Cerebellar nuclear complex (tissue), 1 donor: ENCODE data around the gene TMEM245.
"Not testable (repeated sequence)": the region's sequence is repeated elsewhere in the genome, so short reads cannot be mapped to it uniquely, and the experiment has no call there.

Experiments used
- DNase-seq, 2 experiments: peaks; one replicate each; lab custom pipeline; 2025; lab: John Stamatoyannopoulos, UW

TMEM245 gene

DNA sequence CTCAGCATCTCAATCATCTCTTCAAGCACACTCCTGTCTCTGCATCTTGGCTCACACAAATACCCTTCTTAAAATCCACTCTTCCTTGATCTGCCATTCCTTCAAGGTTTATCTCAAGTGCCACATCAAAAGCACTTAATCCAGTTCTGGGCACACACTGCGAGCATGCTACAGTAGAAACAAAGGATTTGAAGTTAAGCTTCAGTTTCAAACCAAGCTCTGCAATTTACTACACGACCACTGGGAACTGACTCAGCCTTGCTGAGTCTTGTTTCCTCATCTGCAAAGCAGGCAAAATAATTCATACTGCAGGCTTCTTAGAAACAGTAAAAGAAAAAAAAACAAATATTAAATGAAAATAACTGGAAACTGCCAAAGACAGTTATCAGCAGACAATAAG, 56.0 kb downstream of the TMEM245 start:
- DNase-seq: no peak

- no peak for DNase-seq
Observed at GRCh38 chr9:109062543-109062942, 57.2 kb downstream of the TMEM245 start.

- no peak for DNase-seq
Observed at GRCh38 chr9:109060191-109060590, 59.6 kb downstream of the TMEM245 start.

DNA sequence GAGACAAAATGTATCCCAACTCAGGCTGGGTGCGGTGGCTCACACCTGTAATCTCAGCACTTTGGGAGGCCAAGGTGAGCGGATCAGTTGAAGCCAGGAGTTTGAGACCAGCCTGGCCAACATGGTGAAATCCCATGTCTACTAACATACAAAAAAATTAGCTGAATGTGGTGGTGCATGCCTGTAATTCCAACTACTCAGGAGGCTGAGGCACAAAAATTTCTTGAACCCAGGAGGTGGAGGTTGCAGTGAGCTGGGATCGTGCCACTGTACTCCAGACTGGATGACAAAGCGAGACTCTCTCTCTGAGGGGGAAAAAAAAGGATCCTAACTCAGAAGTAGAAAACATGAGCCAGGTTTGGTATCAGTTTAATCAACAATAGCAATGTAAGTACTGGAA, 66.6 kb downstream of the TMEM245 start:
- not testable (repeated sequence) for DNase-seq

DNA sequence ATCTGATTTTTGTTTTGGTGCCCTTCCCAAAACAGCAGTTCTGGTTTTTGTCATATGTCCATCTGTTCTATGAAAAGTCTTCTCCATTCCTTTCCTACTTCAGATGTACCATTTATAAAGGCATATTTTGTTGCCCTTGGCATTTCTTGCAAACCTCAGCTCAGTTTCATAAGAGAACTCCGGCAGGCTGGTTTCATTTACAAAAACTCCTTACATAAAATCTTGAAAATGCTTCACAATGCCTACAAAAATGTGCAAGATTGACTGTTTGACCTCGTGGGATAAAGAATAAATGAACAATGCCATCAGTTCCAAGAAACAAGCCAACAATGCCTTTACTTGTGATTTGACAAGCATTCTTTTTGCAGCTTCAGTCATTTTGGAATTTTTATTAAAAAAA, 67.3 kb downstream of the TMEM245 start:
- DNase-seq: no peak

DNA sequence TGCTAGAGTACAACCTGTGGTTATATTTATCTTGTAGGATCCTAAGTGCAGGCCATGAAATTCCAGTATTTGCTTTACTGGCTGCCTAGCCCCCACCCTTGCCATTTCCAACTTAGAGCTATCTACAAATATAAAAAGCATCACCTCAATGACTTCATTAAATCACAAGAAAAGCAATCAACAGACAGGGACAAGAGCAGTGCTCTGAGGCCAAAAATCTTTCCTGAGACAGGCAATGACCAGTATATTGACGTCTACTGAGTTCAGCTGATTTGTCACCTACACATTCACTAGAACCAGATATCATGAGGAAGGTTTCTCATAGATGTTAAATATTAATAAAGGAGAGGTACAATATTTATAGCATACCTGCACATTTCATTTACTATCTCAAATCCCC, 68.0 kb downstream of the TMEM245 start:
- no peak for DNase-seq

DNA sequence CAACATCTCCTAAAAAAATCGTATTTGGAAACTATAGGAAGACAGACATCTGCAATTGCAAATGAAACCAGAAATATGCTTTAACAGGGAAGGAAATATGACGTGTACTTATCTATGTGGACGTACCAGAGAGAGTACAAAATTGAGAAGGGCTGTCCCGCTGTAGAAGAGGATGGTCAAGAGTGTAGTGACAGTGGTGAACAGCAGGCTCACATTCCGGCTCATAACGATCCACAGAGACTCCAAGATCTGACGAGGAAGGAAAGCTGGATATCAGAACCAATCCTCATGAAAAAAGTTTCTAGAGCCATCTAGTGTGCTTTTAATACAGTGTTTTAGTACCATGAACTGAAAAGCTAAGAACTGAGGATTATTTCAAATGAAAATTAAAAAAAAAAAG, 69.3 kb downstream of the TMEM245 start:
- no peak for DNase-seq

DNA sequence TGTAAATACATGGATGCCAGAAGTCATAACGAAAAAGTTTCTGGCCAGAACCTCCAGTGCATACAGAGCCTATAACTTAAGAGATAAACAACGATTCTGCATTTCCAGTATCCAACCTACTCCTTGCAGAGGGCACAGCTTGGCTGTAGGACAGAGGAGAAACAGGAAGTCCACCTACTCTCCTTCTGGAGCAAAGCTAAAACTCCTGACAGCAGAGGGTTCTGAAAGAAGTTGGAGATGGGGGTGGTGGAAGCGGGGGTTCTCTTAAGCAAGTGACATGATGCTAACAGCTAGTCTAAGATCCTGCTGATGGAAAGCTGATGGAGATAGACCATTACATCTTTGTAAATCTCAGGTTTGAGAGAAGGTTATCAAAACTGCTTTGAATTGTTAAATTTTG, 70.9 kb downstream of the TMEM245 start:
- DNase-seq: no peak

DNA sequence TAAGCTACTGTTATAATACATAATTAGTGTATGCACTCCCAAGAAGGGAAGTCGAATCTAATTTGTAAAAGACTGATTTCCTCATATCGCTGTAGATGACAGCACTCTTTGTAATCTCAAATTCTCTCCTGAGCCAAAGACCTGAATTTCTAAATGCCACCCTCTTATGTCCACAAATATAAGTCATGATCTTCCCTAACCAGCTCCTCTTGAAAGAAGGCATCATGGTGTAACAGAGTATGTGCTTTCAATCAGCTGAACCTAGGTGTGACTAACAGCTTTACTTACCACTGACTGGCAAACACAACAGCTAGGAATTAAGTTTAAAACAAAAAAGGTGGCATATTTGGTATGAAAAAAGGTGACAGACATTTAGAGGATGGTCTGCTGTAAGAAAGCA, 72.5 kb downstream of the TMEM245 start:
- no peak for DNase-seq

GRCh38 chr9:109046346-109046745, 73.4 kb downstream of the TMEM245 start:
- no peak for DNase-seq

DNA sequence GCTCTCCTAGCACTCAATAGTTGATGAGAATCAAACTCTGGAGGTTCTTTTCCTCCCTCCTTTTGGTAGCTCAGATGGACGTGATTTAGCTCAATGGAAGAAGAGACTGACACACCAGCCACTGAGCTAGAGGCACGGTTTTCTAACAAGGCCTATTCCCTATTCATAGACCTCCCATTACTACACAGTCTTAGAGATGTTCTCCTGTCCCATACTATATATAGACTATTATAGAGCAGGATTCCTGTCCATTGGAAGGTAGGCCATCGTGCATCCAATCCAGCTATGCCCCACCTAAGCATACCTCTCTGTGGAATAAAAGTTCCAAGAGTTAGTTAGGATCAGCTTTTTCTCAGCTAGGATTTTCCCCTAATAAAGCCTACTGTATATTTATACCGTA, 76.2 kb downstream of the TMEM245 start:
- DNase-seq: no peak

- no peak for DNase-seq
Observed at GRCh38 chr9:109040571-109040970, 79.2 kb downstream of the TMEM245 start.

GRCh38 chr9:109039539-109039938, 80.2 kb downstream of the TMEM245 start:
- no peak for DNase-seq

- no peak for DNase-seq
Observed at GRCh38 chr9:109037946-109038715, 81.6 kb downstream of the TMEM245 start.

- DNase-seq: no peak
Observed at GRCh38 chr9:109036744-109037680, 82.7 kb downstream of the TMEM245 start.

- DNase-seq: no peak
Observed at GRCh38 chr9:109035684-109036423, 83.9 kb downstream of the TMEM245 start.

DNA sequence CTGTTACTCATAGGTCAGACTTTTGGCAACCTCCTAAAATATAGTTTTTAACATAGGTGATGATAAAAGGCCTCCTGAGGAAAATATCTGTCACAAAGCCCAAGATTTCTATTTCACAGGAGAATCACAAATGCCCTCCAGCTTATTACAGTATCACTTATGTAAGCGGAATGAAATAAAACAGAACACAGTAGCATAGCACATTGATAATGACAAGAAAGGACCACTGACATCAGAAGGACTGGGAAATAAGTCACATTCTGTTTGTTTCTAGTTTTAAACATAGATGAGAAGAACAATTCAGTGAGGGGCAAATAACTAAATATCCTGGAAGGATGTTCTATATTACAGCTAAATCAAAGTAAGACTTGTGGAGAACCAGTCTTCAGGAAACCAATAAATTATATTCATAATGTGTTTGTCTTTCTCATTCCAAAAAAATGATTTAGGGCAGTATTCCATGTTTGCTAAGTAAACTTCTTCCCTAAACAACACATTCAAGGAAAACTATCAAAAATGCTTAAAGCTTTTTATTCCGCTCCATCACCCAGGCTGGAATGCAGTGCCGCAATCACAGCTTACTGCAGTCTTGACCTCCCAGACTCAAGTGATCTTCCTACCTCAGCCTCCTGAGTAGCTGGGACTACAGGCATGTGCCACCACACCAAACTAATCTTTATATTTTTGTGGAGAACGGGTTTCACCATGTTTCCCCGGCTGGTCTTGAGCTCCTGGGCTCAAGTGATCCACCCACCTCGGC, 85.6 kb downstream of the TMEM245 start:
- no peak for DNase-seq

DNA sequence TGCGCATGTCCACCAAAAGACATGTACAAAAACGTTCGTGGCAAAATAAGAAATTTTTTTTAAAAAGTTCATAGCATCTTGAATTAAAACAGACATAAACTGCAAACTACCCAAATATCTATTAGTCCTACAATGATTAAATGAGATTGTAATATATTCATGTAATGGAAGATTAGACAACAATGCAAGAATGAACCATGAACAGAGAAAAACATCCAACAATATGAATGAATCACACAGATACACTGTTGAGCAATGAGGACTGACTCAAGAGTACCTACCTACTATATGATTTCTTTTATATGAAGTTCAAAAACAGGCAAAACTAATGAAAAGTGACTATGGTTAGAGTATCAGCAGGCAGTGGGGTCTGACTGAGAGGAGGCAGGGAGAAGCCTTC, 88.5 kb downstream of the TMEM245 start:
- no peak for DNase-seq

DNA sequence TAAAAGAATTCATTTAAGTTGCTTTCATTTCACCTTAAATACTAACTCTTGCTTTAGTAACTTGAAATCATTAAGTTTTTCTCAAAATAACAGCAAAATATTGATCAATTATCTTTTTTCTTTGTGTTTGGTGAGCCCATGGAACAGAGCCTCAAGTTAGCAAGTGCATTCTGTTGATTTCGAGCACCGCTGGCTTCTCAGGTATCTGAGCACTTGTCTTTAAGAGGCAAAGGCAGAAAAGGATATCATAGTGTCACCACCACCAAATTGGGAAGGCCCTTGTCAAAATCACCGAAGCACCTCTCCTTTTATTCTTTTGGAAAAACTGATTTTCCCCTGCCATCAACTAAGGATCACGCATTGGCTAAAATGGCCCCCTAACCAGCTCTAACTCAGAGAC, 89.3 kb downstream of the TMEM245 start:
- no peak for DNase-seq

DNA sequence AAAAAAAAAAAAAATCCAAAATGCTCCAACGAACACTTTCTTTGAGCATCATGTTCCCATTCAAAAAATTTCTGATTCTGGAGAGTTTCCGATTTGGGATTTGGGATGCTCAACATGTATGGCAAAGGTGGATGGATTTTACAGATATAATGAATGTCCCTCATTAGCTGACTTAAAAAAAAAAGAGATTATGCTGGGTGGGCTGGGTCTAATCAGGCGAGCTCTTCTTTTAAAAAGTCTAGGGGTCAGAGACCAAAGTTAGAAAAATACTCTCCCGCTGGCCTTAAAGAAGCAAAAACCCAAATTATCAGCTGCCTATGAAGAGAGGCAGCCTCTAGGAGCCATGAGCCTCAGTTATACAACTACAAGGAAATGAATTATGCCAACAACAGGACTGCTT, 91.3 kb downstream of the TMEM245 start:
- DNase-seq: no peak

- no peak for DNase-seq
Observed at GRCh38 chr9:109027176-109027575, 92.6 kb downstream of the TMEM245 start.

- no peak for DNase-seq
Observed at GRCh38 chr9:109026306-109026705, 93.4 kb downstream of the TMEM245 start.
